Embryonic facial prominence (tissue), 1 donor: ENCODE measurements around the gene CRB2.

Source experiments
- DNase-seq: peaks from one replicate; pipeline ENCODE4 v3.0.0-alpha.2; 2016; ENCODE audit errors: extremely low spot score

The CRB2 gene

DNA sequence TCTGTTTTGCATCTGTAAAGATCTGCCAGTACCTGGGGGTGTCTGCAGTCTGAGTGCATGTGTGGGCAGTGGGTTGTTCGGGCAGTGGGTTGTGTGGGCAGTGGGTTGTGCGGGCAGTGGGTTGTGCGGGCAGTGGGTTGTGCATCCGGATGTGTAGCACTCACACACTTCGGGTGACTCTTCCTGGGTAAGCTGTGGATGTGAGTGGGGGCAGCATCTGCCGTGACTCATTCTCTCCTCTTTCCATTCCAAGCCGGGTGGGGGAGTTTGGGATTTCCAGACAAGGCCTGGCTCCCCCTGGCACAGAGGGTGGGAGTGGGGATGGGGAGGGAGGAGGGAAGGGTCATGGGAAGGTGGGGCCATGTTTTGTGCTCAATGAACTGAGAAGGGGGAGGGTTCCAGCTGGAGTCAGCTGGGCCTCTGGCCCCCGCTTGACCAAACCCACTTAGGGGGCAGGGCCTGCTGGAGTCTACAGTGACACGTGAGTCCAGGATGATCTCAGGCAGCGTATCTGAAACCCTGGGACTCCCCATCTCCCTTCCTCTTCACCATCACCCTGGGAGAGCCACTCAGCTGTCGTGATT, 8.3 kb downstream of the CRB2 start:
- DNase-seq = no peak

DNA sequence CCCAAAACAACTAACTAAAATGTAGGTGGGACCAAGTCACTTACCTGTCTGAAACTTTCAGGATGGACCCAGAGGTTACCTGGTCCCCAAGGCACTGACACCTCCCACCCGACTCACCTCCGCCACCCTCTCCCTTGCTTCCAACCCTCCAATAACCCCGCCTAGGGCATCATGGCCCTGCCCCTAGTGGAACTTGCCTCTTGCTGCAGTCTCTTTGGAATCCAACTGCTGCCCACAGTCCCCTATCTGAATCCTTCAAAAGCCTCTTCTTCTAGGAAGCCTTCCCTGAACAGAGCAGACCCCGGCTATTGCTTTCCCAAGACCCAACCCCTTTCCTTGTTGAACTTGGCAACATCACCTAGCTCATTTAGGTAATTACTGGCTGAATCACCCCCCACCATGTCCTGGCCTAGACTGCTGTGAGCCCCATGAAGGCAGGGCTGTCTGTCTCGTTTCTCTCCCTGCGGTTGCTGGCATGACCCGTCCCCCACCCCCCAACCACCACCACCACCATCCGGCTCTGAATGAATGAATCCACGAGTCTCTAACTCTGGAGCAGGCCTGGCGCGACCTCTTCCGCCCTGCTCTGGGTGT, 9.4 kb downstream of the CRB2 start:
- DNase-seq = no peak

DNA sequence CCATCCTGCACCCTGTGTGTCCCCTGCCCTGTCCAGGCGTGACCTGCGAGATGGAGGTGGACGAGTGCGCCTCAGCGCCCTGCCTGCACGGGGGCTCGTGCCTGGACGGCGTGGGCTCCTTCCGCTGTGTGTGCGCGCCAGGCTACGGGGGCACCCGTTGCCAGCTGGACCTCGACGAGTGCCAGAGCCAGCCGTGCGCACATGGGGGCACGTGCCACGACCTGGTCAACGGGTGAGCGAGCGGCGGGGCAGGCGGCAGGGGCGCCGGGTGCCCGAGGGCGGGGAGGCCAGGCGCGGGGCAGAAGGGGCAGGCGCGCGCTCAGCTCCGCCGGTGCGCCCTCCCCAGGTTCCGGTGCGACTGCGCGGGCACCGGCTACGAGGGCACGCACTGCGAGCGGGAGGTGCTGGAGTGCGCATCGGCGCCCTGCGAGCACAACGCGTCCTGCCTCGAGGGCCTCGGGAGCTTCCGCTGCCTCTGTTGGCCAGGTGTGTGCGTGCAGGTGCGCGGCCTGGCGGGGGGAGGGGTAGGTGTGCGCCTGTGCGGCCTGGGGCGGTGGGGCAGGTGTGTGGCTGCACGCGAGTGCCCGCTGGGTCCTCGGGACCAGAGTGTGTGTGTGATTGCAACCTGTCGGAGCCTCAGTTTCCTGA, 10.0 kb downstream of the CRB2 start:
- no peak for DNase-seq

DNA sequence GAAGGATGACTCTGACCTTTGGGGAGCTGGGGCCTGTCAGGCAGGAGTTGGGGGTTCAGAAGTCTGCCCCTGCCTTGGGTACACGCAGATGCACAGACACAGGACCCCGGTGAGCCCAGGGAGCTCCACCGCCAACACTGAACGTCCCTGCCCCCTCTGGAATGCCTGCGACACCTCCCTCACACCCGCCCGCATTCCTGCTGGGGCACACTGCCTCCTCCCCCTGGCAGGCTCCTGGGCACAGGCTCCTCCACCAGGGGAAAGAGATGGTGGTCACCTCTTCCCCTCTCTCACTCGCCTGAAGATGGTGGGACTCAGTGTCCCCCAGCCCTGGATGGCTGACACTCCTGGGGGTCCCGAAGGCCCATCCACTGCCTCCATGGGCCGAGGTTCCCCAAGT, 12.0 kb downstream of the CRB2 start:
- no peak for DNase-seq

DNA sequence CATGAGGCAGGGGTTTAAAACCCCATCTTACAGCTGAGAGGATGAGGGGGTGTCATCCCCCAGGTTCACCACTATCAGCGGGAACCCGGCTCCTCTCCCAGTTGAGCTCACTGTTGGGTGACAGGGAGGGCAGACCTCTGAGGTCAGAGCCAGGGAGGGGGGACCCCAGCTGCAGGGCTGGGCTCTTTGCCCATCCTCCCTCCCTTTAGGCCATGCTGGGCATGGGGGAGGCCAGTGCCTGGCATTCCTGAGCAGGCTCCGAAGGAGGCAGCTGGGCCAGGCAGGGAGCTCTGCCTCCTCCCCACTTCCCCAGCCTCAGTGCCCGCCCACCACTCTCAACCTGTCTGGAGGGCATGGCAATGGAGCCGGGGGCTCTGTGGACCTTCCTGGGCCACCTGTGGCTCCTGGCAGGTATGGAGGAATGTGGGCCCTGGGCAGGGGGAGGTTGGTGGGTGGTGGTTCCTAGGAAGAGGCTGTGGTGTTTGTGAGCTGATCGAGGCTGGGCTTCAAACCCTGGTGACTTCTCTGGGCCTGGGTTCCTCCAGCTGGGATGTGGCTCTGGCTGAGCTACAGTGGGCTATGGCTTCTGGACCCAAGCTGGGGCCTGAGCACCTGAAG, 12.6 kb downstream of the CRB2 start:
- DNase-seq = no peak

DNA sequence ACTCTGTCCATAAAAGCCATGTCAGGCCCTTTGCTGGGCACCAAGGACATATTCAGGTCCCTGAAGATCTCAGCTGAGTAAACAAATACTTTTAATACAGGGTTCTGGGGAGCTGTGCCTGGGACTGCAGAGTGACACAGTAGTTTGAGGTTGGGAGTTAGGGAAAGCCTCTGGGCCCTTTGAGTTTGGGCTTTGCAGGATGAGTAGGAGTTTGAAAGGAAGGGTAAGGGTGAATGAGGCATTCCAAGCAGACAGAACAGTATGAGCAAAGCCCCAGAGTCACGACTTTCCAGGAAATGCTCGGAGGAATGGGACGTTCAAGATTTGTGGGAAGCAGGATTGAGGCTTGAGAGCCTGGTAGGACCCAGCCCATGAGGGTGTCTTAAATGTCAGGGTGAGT, 13.3 kb downstream of the CRB2 start:
- no peak for DNase-seq

DNA sequence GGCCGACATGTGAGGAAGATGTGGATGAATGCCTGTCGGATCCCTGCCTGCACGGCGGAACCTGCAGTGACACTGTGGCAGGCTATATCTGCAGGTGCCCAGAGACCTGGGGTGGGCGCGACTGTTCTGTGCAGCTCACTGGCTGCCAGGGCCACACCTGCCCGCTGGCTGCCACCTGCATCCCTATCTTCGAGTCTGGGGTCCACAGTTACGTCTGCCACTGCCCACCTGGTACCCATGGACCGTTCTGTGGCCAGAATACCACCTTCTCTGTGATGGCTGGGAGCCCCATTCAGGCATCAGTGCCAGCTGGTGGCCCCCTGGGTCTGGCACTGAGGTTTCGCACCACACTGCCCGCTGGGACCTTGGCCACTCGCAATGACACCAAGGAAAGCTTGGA, 14.1 kb downstream of the CRB2 start:
- no peak for DNase-seq

DNA sequence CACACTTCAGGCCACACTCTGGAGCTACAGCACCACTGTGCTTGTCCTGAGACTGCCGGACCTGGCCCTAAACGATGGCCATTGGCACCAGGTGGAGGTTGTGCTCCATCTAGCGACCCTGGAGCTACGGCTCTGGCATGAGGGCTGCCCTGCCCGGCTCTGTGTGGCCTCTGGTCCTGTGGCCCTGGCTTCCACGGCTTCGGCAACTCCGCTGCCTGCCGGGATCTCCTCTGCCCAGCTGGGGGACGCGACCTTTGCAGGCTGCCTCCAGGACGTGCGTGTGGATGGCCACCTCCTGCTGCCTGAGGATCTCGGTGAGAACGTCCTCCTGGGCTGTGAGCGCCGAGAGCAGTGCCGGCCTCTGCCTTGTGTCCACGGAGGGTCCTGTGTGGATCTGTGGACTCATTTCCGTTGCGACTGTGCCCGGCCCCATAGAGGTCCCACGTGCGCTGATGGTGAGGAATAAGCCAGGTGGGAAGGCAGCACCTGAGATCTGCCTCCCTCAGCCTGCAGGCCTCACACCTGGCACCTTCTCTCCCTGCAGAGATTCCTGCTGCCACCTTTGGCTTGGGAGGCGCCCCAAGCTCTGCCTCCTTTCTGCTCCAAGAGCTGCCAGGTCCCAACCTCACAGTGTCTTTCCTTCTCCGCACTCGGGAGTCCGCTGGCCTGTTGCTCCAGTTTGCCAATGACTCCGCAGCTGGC, 14.7 kb downstream of the CRB2 start:
- DNase-seq = no peak

DNA sequence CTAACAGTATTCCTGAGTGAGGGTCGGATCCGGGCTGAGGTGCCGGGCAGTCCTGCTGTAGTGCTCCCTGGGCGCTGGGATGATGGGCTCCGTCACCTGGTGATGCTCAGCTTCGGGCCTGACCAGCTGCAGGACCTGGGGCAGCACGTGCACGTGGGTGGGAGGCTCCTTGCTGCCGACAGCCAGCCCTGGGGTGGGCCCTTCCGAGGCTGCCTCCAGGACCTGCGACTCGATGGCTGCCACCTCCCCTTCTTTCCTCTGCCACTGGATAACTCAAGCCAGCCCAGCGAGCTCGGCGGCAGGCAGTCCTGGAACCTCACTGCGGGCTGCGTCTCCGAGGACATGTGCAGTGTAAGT, 15.2 kb downstream of the CRB2 start:
- no peak for DNase-seq

DNA sequence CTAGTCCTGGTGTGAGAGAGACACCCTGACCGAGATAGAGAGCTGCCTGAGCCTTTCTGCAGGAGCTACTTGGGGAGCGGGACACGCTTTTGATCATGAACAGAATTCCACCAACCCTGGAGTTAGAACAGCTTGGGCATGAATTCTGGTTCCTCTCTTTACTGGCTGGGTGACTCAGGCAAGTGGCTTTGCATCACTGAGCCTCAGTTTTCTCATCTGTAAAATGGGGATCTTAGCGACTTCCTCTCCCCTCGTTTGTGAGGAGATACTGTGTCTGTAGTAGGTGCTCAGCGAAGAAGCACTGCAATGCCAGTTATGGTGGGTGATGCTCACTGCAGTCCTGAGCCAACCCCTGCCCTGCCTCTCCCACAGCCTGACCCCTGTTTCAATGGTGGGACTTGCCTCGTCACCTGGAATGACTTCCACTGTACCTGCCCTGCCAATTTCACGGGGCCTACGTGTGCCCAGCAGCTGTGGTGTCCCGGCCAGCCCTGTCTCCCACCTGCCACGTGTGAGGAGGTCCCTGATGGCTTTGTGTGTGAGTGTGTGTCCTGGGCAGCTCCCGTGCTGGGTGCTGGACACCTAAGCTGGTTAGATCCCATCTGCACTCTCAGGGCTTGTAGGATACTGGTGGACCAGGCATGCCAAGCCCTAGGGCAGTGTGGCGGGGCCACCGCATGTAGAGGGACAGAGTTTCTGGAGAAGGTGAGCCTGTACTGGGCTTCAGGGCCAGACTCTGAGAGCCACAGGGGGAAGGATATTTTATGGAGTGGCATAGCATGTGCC, 16.0 kb downstream of the CRB2 start:
- DNase-seq = no peak

DNA sequence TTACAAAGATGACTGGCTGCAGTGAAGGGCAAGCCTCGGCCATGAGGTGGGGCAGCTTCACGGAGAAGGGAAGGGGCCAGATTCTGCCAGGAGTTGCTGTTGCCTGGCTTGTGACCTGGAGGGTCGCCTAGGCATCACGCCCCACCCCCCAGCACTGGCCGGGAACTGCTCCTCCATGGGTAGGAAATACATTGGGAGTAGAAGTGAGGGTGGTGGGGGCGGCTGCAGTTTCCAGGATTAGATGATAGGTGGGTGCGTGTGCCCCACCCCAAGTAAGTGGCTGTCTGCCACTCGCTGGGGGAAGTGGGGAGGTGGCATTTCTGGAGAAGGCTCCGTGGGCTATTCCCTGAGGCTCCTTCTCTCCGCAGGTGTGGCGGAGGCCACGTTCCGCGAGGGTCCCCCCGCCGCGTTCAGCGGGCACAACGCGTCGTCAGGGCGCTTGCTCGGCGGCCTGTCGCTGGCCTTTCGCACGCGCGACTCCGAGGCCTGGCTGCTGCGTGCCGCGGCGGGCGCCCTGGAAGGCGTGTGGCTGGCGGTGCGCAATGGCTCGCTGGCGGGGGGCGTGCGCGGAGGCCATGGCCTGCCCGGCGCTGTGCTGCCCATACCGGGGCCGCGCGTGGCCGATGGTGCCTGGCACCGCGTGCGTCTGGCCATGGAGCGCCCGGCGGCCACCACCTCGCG, 16.9 kb downstream of the CRB2 start:
- no peak for DNase-seq

DNA sequence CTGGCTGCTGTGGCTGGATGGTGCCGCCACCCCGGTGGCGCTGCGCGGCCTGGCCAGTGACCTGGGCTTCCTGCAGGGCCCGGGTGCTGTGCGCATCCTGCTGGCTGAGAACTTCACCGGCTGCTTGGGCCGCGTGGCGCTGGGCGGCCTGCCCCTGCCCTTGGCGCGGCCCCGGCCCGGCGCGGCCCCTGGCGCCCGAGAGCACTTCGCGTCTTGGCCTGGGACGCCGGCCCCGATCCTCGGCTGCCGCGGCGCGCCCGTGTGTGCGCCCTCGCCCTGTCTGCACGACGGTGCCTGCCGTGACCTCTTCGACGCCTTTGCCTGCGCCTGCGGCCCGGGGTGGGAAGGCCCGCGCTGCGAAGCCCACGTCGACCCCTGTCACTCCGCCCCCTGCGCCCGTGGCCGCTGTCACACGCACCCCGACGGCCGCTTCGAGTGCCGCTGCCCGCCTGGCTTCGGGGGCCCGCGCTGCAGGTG, 17.5 kb downstream of the CRB2 start:
- no peak for DNase-seq

DNA sequence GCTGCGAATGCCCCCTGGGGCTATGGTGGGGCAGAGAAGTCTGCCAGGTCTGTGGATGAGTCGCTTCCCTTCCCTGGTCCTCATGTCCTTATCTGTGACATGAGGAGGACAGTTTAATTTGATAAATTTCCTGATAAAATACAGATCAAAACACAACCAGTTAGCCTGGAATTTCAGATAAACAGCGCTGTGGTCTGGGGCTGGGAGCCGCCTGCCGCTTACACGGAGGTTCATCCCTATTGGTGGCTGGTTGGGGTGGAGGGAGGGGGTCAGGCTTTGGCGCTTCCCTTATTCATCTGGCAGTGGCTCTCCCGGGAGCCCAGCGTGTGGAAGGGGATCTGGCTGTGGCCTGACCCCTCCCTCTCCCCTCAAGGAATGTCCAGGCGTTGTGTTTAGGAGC, 17.9 kb downstream of the CRB2 start:
- no peak for DNase-seq

DNA sequence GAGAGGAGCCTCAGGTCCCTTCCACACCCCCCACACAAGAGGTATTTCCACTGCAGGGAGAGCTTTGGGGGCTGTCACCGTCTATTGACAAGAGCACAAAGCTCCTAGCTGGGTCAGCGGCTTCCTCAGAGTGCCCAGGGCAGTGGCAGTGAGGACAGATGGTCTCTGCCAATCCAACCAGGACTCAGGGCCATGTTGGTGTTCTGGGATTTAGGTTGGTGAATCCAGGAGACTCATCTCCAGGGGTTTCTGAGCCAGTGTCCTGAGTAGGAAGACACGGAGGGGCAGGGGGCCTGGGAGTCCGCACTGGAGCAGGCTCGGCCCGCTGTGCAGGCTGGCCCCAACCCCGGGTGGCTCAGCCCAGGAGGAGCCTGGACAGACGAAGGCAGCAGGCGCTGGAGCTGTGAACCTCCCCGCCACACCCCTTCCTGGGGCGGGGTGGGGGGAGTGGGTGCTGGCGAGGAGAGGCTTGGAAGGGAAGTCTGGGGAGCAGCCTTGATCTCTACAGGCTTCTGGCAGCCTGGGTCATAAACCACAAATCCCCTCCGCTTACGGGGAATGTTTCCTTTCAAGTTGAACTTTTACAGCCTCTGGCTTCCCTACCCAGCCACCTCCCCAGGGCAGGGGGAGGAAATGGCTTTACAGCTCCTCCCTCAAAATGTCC, 19.6 kb downstream of the CRB2 start:
- no peak for DNase-seq

DNA sequence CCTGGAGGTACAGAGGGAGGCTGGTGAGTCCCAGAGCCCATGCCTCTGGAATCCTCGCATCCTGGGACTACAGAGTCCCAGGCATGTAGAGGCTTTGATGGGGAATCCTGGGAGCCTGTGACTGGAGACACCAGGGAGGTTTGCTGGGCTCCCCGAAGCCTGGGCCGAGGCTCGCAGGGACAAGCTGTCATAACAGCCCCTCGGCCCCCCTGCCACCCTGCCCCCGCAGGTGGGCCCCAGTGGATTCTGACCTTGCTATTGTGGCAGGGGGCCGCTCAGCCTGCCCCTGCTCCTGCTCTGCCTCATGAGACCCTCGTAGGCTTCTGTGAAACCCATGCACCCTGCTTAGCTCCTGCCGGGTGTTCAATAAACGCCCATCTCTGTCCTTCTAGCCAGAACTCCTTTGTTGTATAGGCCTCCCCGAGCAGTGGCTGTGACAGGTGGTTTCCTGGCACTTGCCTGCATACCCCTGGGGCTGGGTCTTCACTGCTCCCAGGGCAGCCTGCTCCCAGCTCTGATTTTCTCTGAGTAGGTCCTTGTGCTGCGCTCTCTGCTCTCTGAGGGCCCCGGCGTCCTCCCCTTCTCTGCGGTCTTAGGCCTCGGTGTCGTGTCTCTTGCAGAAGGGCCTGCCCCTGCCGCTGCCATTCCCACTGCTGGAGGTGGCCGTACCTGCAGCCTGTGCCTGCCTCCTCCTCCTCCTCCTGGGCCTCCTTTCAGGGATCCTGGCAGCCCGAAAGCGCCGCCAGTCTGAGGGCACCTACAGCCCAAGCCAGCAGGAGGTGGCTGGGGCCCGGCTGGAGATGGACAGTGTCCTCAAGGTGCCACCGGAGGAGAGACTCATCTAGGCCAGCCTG, 20.4 kb downstream of the CRB2 start:
- DNase-seq = no peak

DNA sequence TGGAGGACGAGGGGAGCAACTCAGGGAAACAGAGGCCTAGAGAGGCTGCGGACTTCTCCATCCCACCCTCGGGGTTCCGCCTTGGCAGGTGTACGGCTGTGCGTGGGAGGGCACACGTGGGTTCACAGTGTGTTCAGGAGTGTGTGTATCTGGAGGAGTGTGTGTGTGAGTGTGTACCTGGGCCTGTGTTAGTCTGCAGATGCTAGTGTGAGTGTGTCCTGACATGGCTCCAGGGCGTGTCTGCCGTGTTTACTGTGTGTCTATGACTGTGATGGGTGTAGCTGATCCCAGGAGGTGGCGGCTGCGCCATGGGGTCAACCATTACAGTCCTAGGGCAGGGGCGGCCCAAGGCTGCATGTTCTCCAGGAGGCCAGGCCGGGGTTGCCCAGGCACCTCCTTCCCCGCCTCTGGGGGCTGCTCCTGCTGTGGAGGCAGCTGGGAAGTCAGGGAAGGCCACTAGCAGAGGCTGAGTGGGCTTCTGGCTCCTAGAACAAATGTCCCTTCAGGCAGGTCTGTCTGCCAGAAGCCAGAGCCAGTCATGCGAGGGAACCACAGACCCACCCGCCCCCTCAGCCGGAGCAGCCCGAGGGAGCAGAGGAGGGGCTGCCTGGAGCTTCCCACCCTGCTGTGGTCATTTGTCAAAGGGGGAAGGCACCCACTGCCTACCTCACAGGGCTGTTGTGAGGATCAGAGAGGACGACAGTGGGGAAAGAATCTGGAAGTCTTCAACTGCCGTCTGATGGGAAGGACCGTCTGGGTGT, 21.4 kb downstream of the CRB2 start:
- DNase-seq = no peak

DNA sequence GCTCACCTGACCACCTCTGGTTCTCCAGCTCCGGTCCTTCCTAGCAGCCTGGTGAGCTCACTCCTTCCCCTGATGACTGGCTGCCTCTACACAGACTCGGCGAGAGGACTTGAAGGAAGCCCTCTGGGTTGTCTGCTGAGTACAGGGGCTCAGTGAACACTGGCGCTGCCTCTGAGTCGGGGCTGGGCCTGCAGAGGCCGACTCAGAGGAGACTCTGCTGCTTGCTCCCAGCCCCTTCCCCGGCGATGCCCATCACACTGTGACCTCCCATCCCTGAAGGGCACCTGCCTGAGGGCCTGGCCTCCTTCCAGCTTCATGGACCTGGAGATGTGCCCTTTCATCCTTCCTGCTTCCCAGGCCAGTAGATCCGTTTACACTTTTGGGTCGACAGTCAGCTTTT, 22.0 kb downstream of the CRB2 start:
- DNase-seq = no peak

DNA sequence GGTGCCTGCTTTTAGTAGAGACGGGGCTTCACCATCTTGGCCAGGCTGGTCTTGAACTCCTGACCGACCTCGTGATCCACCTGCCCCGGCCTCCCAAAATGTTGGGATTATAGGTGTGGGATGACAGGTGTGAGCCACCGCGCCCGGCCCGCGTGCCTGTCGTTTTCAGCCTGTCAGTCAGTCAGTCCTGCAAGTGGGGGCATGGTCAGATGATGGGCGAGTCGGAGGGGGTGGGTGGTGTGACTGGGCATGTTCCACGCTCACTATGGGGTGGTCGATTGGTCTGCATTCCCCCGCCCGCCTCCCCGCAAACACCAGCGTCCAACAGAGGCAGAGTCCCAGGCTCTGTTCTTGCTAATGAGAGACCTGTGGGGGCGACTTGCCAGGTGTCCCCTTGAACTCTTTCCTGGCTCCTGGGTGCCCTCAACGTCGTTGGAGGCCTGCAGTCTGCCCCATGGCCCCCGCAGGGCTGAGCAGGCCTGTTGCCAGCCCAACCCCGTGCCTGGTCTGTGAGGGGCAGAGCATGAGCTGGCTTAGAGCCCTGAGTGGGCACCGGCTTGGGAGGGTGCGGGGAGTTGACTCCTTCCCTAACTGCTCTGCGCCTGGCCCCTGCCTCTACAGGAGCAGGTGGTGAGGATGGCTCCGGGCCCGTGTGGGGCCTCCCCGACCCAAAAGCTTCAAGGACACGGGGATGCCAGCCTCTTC, 23.1 kb downstream of the CRB2 start:
- no peak for DNase-seq
